Thyroid gland (tissue), 4 donors: ENCODE measurements around the gene SLC28A1. TPM values are rescaled to one million over a fixed set of nuclear protein-coding genes. Genes with fewer than 3 reads are reported as not detected.
"Not testable (repeated sequence)": the region's sequence is repeated elsewhere in the genome, so short reads cannot be mapped to it uniquely, and the experiment has no call there.

ENCODE experiments used
- DNase-seq, 2 donors: peaks; one replicate each; pipeline ENCODE4 v3.0.0-alpha.2; 2019
- H3K27ac ChIP-seq, 3 donors: fragments of 200-600 bp; sonication (generic); 1 replicate in 2 of 3; 2 replicates in 1 of 3; pipeline ENCODE4 v1.5.1; 2016 to 2019; ENCODE audit warnings: mild to moderate bottlenecking in 1 of 3, moderate library complexity in 1 of 3
- H3K27me3 ChIP-seq: fragments of 200-600 bp; sonication (generic); one replicate; pipeline ENCODE4 v1.5.1; 2019
- H3K36me3 ChIP-seq, 2 donors: fragments of 200-600 bp; sonication (generic); one replicate each; pipeline ENCODE4 v1.5.1; 2016 to 2019
- H3K4me1 ChIP-seq, 2 donors: fragments of 200-600 bp; sonication (generic); one replicate each; pipeline ENCODE4 v1.5.1; 2017 to 2019
- H3K4me3 ChIP-seq, 3 donors: fragments of 200-600 bp; sonication (generic); replicated peaks in 1 of 3; 1 replicate in 2 of 3; 2 replicates in 1 of 3; pipeline ENCODE4 v1.5.1; 2016; ENCODE audit warnings: mild to moderate bottlenecking in 1 of 3
- H3K9me3 ChIP-seq: fragments of 200-600 bp; sonication (generic); one replicate; pipeline ENCODE4 v1.5.1; 2017
- POLR2A ChIP-seq, 2 donors: fragments of 450-650 bp; IDR thresholded peaks; one replicate each; pipeline ENCODE4 v1.6.1; 2017; ENCODE audit warnings: antibody characterized with exemption in 2 of 2, mild to moderate bottlenecking in 2 of 2, moderate library complexity in 1 of 2
- WGBS, 2 donors: methylation state at CpG; one replicate each; pipeline ENCODE4 v1.1.5; 2017; 5-methylcytosine and 5-hydroxymethylcytosine counted together
- intact Hi-C: fragments of 100-400 bp; cut with DNase I; formaldehyde crosslinking; loops from one replicate; pipeline ENCODE4 v1.15.1; 2023
- total RNA-seq, 4 donors: library from RNA; depleted of rRNA; stranded (reverse); fragments of >200 nt; gene quantifications; one replicate each; pipeline ENCODE4 v1.2.3, GENCODE V29; 2016
- TF ChIP-seq, protein P1 (sequence below), 6 experiments: fragments of 200-600 bp in 3 of 6; fragments of 450-650 bp in 3 of 6; sonication (generic) in 3 of 6; IDR thresholded peaks; one replicate each; pipeline ENCODE4 v1.5.1; 2016 to 2019; ENCODE audit warnings: antibody characterized with exemption in 6 of 6, mild to moderate bottlenecking in 2 of 6, inconsistent platforms in 1 of 6, moderate library complexity in 1 of 6

The SLC28A1 gene
- total RNA-seq, 4 donors from 2014 or later = not detected

- H3K36me3 ChIP-seq = no peaks in the 10 kb centered on the region
- no peaks in the 10 kb centered on the region for H3K9me3 ChIP-seq
- H3K4me3 ChIP-seq = no peak overlapping the region
- WGBS, 2 donors = 87 to 96% methylated on average over 2 of the region's 2 CpGs
- intact Hi-C loops = loop anchor here (10.0 kb wide), 1 partner anchor 96 kb away; no protein-coding TSS in a partner anchor
- peaks cover 0 to 11% of the 10 kb centered on the region in 2 donors for H3K4me1 ChIP-seq
- TF ChIP-seq, protein P1, sequence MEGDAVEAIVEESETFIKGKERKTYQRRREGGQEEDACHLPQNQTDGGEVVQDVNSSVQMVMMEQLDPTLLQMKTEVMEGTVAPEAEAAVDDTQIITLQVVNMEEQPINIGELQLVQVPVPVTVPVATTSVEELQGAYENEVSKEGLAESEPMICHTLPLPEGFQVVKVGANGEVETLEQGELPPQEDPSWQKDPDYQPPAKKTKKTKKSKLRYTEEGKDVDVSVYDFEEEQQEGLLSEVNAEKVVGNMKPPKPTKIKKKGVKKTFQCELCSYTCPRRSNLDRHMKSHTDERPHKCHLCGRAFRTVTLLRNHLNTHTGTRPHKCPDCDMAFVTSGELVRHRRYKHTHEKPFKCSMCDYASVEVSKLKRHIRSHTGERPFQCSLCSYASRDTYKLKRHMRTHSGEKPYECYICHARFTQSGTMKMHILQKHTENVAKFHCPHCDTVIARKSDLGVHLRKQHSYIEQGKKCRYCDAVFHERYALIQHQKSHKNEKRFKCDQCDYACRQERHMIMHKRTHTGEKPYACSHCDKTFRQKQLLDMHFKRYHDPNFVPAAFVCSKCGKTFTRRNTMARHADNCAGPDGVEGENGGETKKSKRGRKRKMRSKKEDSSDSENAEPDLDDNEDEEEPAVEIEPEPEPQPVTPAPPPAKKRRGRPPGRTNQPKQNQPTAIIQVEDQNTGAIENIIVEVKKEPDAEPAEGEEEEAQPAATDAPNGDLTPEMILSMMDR (IDR thresholded peaks at IDR 0.05) = no peak
- no peak for TF ChIP-seq POLR2A (IDR thresholded peaks at IDR 0.05)
- no peak overlapping the region for H3K27ac ChIP-seq
- DNase-seq = no peak
- no peaks in the 10 kb centered on the region for H3K27me3 ChIP-seq
These were observed 36.7 kb downstream of the SLC28A1 start for GRCh38 chr15:84921121-84921520.

DNA sequence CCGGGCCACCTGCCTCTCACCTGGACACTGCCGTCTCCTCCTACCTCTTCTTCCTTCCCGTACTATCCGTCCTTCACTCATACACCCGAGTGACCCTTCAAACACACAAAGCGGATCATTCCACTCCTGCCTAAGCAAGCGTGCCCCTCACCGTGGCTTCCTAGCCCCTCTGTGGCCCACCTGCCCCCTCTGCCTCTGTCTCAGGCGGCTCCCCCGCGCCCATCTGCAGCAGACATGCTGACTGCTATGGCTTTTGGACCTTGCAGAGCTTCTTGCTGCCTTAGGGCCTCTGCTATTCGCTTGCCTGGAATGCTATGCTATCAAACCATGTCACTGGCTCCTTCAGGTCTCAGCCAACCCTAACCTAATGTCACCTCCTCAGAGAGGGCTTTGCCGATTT lies 38.1 kb downstream of the SLC28A1 start:
- no peaks in the 10 kb centered on the region for H3K9me3 ChIP-seq
- H3K4me1 ChIP-seq = peaks cover 0 to 13% of the 10 kb centered on the region in 2 donors
- intact Hi-C loops = loop anchor here (10.0 kb wide), 1 partner anchor 98 kb away; no protein-coding TSS in a partner anchor
- no peaks in the 10 kb centered on the region for H3K36me3 ChIP-seq
- TF ChIP-seq, protein P1 (IDR thresholded peaks at IDR 0.05) = no peak
- no peak for TF ChIP-seq POLR2A (IDR thresholded peaks at IDR 0.05)
- WGBS, 2 donors = 80% methylated on average over 13 of the region's 13 CpGs
- no peak overlapping the region for H3K27ac ChIP-seq
- peak in 1 of 2 donors; percentile 21 for DNase-seq
- no peaks in the 10 kb centered on the region for H3K27me3 ChIP-seq
- no peak overlapping the region for H3K4me3 ChIP-seq

- WGBS, 2 donors = 72 to 87% methylated on average over 4 of the region's 4 CpGs
- intact Hi-C loops = loop anchor here (10.0 kb wide), 1 partner anchor 99 kb away; no protein-coding TSS in a partner anchor
- no peaks in the 10 kb centered on the region for H3K27me3 ChIP-seq
- H3K9me3 ChIP-seq = no peaks in the 10 kb centered on the region
- H3K27ac ChIP-seq = no peak overlapping the region
- peaks cover 3 to 19% of the 10 kb centered on the region in 2 donors for H3K4me1 ChIP-seq
- no peaks in the 10 kb centered on the region for H3K36me3 ChIP-seq
- no peak for TF ChIP-seq POLR2A (IDR thresholded peaks at IDR 0.05)
- TF ChIP-seq, protein P1 (IDR thresholded peaks at IDR 0.05) = no peak
- no peak for DNase-seq
- H3K4me3 ChIP-seq = no peak overlapping the region
These were observed 39.7 kb downstream of the SLC28A1 start for GRCh38 chr15:84924077-84924731.

- WGBS, 2 donors = 72 to 77% methylated on average over 17 of the region's 17 CpGs
- intact Hi-C loops = loop anchor here (10.0 kb wide), 1 partner anchor 100 kb away; no protein-coding TSS in a partner anchor
- peaks cover 3 to 19% of the 10 kb centered on the region in 2 donors for H3K4me1 ChIP-seq
- H3K27me3 ChIP-seq, H3K9me3 ChIP-seq, H3K4me3 ChIP-seq, H3K27ac ChIP-seq, H3K36me3 ChIP-seq: not testable (repeated sequence)
- DNase-seq = peak; percentile 59 to 65
These were observed 40.5 kb downstream of the SLC28A1 start for GRCh38 chr15:84924821-84925569.

DNA sequence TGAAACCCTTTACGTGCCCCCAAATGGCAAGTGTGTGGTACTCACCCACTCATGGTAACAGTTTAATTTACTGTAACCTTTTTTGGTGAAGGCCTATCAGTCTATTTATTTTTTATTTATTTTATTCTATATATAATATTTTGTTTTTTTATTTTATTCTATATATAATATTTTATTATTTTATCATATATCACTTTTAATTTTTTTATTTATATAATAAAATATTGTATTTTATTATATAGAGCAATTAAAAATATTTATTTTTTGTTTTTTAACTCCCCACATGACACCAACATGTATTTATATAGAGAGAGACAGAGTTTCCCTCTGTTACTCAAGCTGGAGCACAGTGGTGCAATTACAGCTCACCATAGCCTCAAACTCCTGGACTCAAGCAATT lies 41.4 kb downstream of the SLC28A1 start:
- 96 to 100% methylated on average over 1 of the region's 1 CpG for WGBS, 2 donors
- no peaks in the 10 kb centered on the region for H3K27me3 ChIP-seq
- intact Hi-C loops = loop anchor here (10.0 kb wide), 1 partner anchor 101 kb away; no protein-coding TSS in a partner anchor
- no peaks in the 10 kb centered on the region for H3K36me3 ChIP-seq
- no peak overlapping the region for H3K4me3 ChIP-seq
- H3K9me3 ChIP-seq = no peaks in the 10 kb centered on the region
- DNase-seq = no peak
- no peak overlapping the region for H3K27ac ChIP-seq
- TF ChIP-seq, protein P1 (IDR thresholded peaks at IDR 0.05) = no peak
- TF ChIP-seq POLR2A (IDR thresholded peaks at IDR 0.05) = no peak
- peaks cover 3 to 19% of the 10 kb centered on the region in 2 donors for H3K4me1 ChIP-seq
